HCT116 (cell line): Measurements from ENCODE around the gene ZBTB12. TPM values are rescaled to one million over a fixed set of nuclear protein-coding genes. Genes with fewer than 3 reads are reported as not detected.

Source experiments
- ATAC-seq: fragments of 200-7000 bp; cut with Tn5 transposase; 2 replicates; pipeline ENCODE4 v1.9.1; 2020; ENCODE audit warnings: mild to moderate bottlenecking, moderate library complexity
- BruUV-seq: library from RNA; stranded (reverse); fragments of 400-500 nt; replicated peaks from 2 replicates; lab custom pipeline; 2021; lab: Mats Ljungman, UMichigan
- CTCF ChIA-PET: fragments of 300-600 bp; sonication (Branson Sonifier 250); formaldehyde crosslinking; loops from one replicate; lab custom pipeline; 2021; ENCODE audit warnings: antibody characterized with exemption; lab: Charles Lee
- POLR2A ChIA-PET: fragments of 300-600, 350-600 bp; sonication (Branson Sonifier 250); formaldehyde crosslinking; loops from one replicate; lab custom pipeline; 2021; ENCODE audit warnings: antibody characterized with exemption; lab: Charles Lee
- RAD21 ChIA-PET, 2 experiments: fragments of 300-600 bp; sonication (Branson Sonifier 250); formaldehyde crosslinking; loops; one replicate each; lab custom pipeline; 2023; ENCODE audit warnings: low total read pairs in 2 of 2; ENCODE audit not compliant: uncharacterized antibody in 2 of 2, unreplicated experiment in 2 of 2, low non-redundant PET in 1 of 2; lab: Charles Lee
- DNase-seq: peaks from one replicate; pipeline ENCODE4 v3.0.0-alpha.2; 2010; ENCODE audit warnings: low read depth, low spot score
- H2AFZ ChIP-seq: fragments of 200-600 bp; shearing (Covaris generic), sonication (generic); 2 replicates; pipeline ENCODE4 v1.6.1; 2017; ENCODE audit warnings: low read depth, mixed run types, mixed read lengths, antibody characterized with exemption, low read length; ENCODE audit not compliant: poor library complexity, severe bottlenecking
- H3K27ac ChIP-seq: 2 replicates; pipeline ENCODE4 v1.5.1; 2012; ENCODE audit warnings: low read depth, low read length
- H3K27me3 ChIP-seq: fragments of 200-600 bp; sonication (generic); 2 replicates; pipeline ENCODE4 v1.6.1; 2016; ENCODE audit warnings: mixed run types, low read length, mixed read lengths; ENCODE audit not compliant: insufficient read depth
- H3K36me3 ChIP-seq, 2 experiments: fragments of 200-500 bp in 1 of 2; fragments of 200-600 bp in 1 of 2; sonication (Bioruptor generic) in 1 of 2; sonication (generic) in 1 of 2; 2 replicates each; pipeline versions ENCODE4 v1.5.1 to v1.6.1; 2014 to 2016; ENCODE audit warnings: low read length in 2 of 2, inconsistent platforms in 1 of 2, mixed read lengths in 1 of 2, mixed run types in 1 of 2; ENCODE audit not compliant: insufficient read depth in 2 of 2, control insufficient read depth in 1 of 2
- H3K4me1 ChIP-seq, 2 experiments: fragments of 200-600 bp in 1 of 2; sonication (generic) in 1 of 2; 2 replicates each; pipeline versions ENCODE4 v1.5.1 to v1.6.1; 2012 to 2017; ENCODE audit warnings: low read length in 2 of 2, inconsistent platforms in 1 of 2, mild to moderate bottlenecking in 1 of 2, mixed read lengths in 1 of 2, mixed run types in 1 of 2, moderate library complexity in 1 of 2; ENCODE audit not compliant: insufficient read depth in 2 of 2, control insufficient read depth in 1 of 2
- H3K4me2 ChIP-seq: fragments of 200-600 bp; sonication (generic); 2 replicates; pipeline ENCODE4 v1.6.1; 2017; ENCODE audit warnings: mixed run types, low read length, mixed read lengths
- H3K4me3 ChIP-seq, 2 experiments: fragments of 200-600 bp in 1 of 2; sonication (generic) in 1 of 2; replicated peaks in 1 of 2; 2 replicates each; pipeline ENCODE4 v1.5.1; 2011 to 2016; ENCODE audit warnings: low read length in 2 of 2, control low read depth in 1 of 2, low read depth in 1 of 2, mild to moderate bottlenecking in 1 of 2, mixed read lengths in 1 of 2, mixed run types in 1 of 2
- H3K79me2 ChIP-seq: fragments of 200-600 bp; sonication (generic); 2 replicates; pipeline ENCODE4 v1.6.1; 2017; ENCODE audit warnings: mild to moderate bottlenecking, mixed run types, low read length, moderate library complexity, mixed read lengths; ENCODE audit not compliant: insufficient read depth
- H3K9ac ChIP-seq: fragments of 200-600 bp; sonication (generic); 2 replicates; pipeline ENCODE4 v1.6.1; 2016; ENCODE audit warnings: low read length, mixed read lengths
- H3K9me2 ChIP-seq: fragments of 200-600 bp; sonication (generic), shearing (Covaris generic); 2 replicates; pipeline ENCODE4 v1.6.1; 2017; ENCODE audit warnings: mixed run types, mild to moderate bottlenecking, moderate library complexity; ENCODE audit not compliant: insufficient read depth
- H3K9me3 ChIP-seq, 2 experiments: fragments of 200-500 bp in 1 of 2; fragments of 200-600 bp in 1 of 2; sonication (Bioruptor generic) in 1 of 2; sonication (generic) in 1 of 2; 2 replicates each; pipeline ENCODE4 v1.6.1; 2014 to 2017; ENCODE audit warnings: low read length in 2 of 2, mixed read lengths in 2 of 2, inconsistent platforms in 1 of 2, low read depth in 1 of 2, mild to moderate bottlenecking in 1 of 2, mixed run types in 1 of 2, moderate library complexity in 1 of 2; ENCODE audit not compliant: control insufficient read depth in 1 of 2, insufficient read depth in 1 of 2
- H4K20me1 ChIP-seq: fragments of 200-600 bp; sonication (generic), shearing (Covaris generic); 2 replicates; pipeline ENCODE4 v1.6.1; 2017; ENCODE audit warnings: mixed run types, mild to moderate bottlenecking, moderate library complexity; ENCODE audit not compliant: insufficient read depth
- ATF3 ChIP-seq: IDR thresholded peaks from 2 replicates; pipeline ENCODE4 v1.6.1; 2012
- CTCF ChIP-seq, 3 experiments: fragments of 200-600 bp in 1 of 3; sonication (generic) in 1 of 3; IDR thresholded peaks in 2 of 3; conservative IDR thresholded peaks in 1 of 3; 2 replicates each; pipeline ENCODE4 v1.5.1; 2012 to 2017; ENCODE audit warnings: low read depth in 2 of 3, low read length in 2 of 3, antibody characterized with exemption in 1 of 3, borderline replicate concordance in 1 of 3, control low read depth in 1 of 3, mild to moderate bottlenecking in 1 of 3, mixed read lengths in 1 of 3, mixed run types in 1 of 3, moderate library complexity in 1 of 3; ENCODE audit not compliant: insufficient read depth in 1 of 3
- EGR1 ChIP-seq: IDR thresholded peaks from 2 replicates; pipeline ENCODE4 v1.6.1; 2012; ENCODE audit warnings: low read depth
- FOSL1 ChIP-seq: IDR thresholded peaks from 2 replicates; pipeline ENCODE4 v1.6.1; 2012; ENCODE audit warnings: low read depth
- JUND ChIP-seq: IDR thresholded peaks from 2 replicates; pipeline ENCODE4 v1.6.1; 2012
- MAX ChIP-seq: IDR thresholded peaks from 2 replicates; pipeline ENCODE4 v1.6.1; 2012
- POLR2AphosphoS5 ChIP-seq: IDR thresholded peaks from 2 replicates; pipeline ENCODE4 v1.6.1; 2011; ENCODE audit warnings: mild to moderate bottlenecking, low read depth, low read length, moderate library complexity
- RAD21 ChIP-seq: IDR thresholded peaks from 2 replicates; pipeline ENCODE4 v1.6.1; 2012; ENCODE audit warnings: low read depth, mild to moderate bottlenecking
- REST ChIP-seq: IDR thresholded peaks from 2 replicates; pipeline ENCODE4 v1.6.1; 2012; ENCODE audit warnings: low read depth
- SIN3A ChIP-seq: IDR thresholded peaks from 2 replicates; pipeline ENCODE4 v1.6.1; 2012; ENCODE audit warnings: low read depth
- SP1 ChIP-seq: IDR thresholded peaks from 2 replicates; pipeline ENCODE4 v1.6.1; 2012; ENCODE audit warnings: low read depth
- SRF ChIP-seq: IDR thresholded peaks from 2 replicates; pipeline ENCODE4 v1.6.1; 2012; ENCODE audit warnings: low read depth
- YY1 ChIP-seq: IDR thresholded peaks from 2 replicates; pipeline ENCODE4 v1.6.1; 2011; ENCODE audit warnings: low read length, low read depth, moderate library complexity, mild to moderate bottlenecking; ENCODE audit not compliant: insufficient replicate concordance; ENCODE audit errors: extremely low read depth
- ZBTB33 ChIP-seq: IDR thresholded peaks from 2 replicates; pipeline ENCODE4 v1.6.1; 2011; ENCODE audit warnings: mild to moderate bottlenecking, low read length, moderate library complexity; ENCODE audit not compliant: insufficient replicate concordance; ENCODE audit errors: extremely low read depth
- intact Hi-C: fragments of 100-400 bp; cut with micrococcal nuclease; formaldehyde crosslinking; loops from 2 replicates; pipeline ENCODE4 v1.10.0; 2022
- total RNA-seq: library from RNA; stranded (reverse); gene quantifications from one replicate; pipeline ENCODE4 v1.2.1, GENCODE V29; 2021; ENCODE audit not compliant: unreplicated experiment

Gene ZBTB12
- total RNA-seq, 1 experiment from 2014 or later = 10.3 TPM

- H3K9me3 ChIP-seq = no peaks in the 10 kb centered on the region
- ChIA-PET CTCF (no interaction called here), RAD21 (no interaction called here), POLR2A (no interaction called here)
- no peak for ATAC-seq
- peaks cover 7 to 37% of the 10 kb centered on the region in 2 experiments; a peak in 3 of 4 replicates for H3K4me1 ChIP-seq
- no peak for DNase-seq
- H2AFZ ChIP-seq = no peak overlapping the region
- no peak overlapping the region for H3K9ac ChIP-seq
- H3K36me3 ChIP-seq = peaks cover 3 to 11% of the 10 kb centered on the region in 2 experiments; a peak in 2 of 4 replicates
- no peak overlapping the region for H3K4me3 ChIP-seq
- intact Hi-C loops = no loop called here
- H3K4me2 ChIP-seq = no peak overlapping the region
- no peaks in the 10 kb centered on the region for H3K27me3 ChIP-seq
- TF ChIP-seq SIN3A (no peak), SP1 (no peak), POLR2AphosphoS5 (no peak), MAX (no peak), SRF (no peak), ZBTB33 (no peak), ATF3 (no peak), YY1 (no peak), REST (no peak), EGR1 (no peak), CTCF (IDR thresholded peaks at IDR 0.05 in 2 of 3, conservative IDR thresholded peaks at IDR 0.05 in 1 of 3; ENCODE audit: borderline replicate concordance in 1 of 3, insufficient read depth in 1 of 3, low read depth in 2 of 3, low read length in 2 of 3) (no peak), FOSL1 (no peak), JUND (no peak), RAD21 (no peak)
- no peak overlapping the region for H3K27ac ChIP-seq
- H3K9me2 ChIP-seq = no peaks in the 10 kb centered on the region; the same call in 1 of the 2 replicates
- H3K79me2 ChIP-seq = no peaks in the 10 kb centered on the region
- no peaks in the 10 kb centered on the region for H4K20me1 ChIP-seq
- BruUV-seq = no TSS peak
Observed at GRCh38 chr6:31947070-31947675, 45.3 kb upstream of the ZBTB12 start.
